Neural cell (in vitro differentiated cells): ENCODE measurements around the gene MISP. TPM values are rescaled to one million over a fixed set of nuclear protein-coding genes. Genes with fewer than 3 reads are reported as not detected.

Source experiments
- H2AFZ ChIP-seq: fragments of 200-600, 300-800 bp; sonication (generic), shearing (Covaris generic); 2 replicates; pipeline ENCODE4 v1.6.0; 2014; ENCODE audit warnings: low read depth, mild to moderate bottlenecking, antibody characterized with exemption, low read length, moderate library complexity
- H3F3A ChIP-seq: fragments of 200-600 bp; shearing (Covaris generic); 2 replicates; pipeline ENCODE4 v1.6.1; 2016; ENCODE audit warnings: mild to moderate bottlenecking, moderate library complexity, mixed read lengths, antibody characterized with exemption, low read length; ENCODE audit not compliant: insufficient read depth, poor library complexity, severe bottlenecking
- H3K27ac ChIP-seq: fragments of 200-600, 300-800 bp; sonication (generic), shearing (Covaris generic); 2 replicates; pipeline ENCODE4 v1.5.1; 2014; ENCODE audit warnings: mild to moderate bottlenecking, low read length, moderate library complexity
- H3K27me3 ChIP-seq: fragments of 300-800, 200-600 bp; sonication (generic), shearing (Covaris generic); 2 replicates; pipeline ENCODE4 v1.6.0; 2014; ENCODE audit warnings: mild to moderate bottlenecking, low read depth, low read length, moderate library complexity; ENCODE audit not compliant: insufficient read depth
- H3K36me3 ChIP-seq: fragments of 300-800, 200-600 bp; sonication (generic), shearing (Covaris generic); 2 replicates; pipeline ENCODE4 v1.5.1; 2014; ENCODE audit warnings: mild to moderate bottlenecking, antibody characterized with exemption, low read length, moderate library complexity; ENCODE audit not compliant: insufficient read depth
- H3K4me2 ChIP-seq: fragments of 300-800, 200-600 bp; sonication (generic), shearing (Covaris generic); 2 replicates; pipeline ENCODE4 v1.6.0; 2014; ENCODE audit warnings: mild to moderate bottlenecking, low read length
- H3K4me3 ChIP-seq: fragments of 300-800, 200-600 bp; sonication (generic), shearing (Covaris generic); 2 replicates; pipeline ENCODE4 v1.5.1; 2014; ENCODE audit warnings: mild to moderate bottlenecking, low read length, moderate library complexity
- H3K79me2 ChIP-seq: fragments of 200-600 bp; shearing (Covaris generic); replicated peaks from 2 replicates; pipeline ENCODE4 v1.6.0; 2014; ENCODE audit warnings: mild to moderate bottlenecking, low read length, moderate library complexity; ENCODE audit not compliant: insufficient read depth
- H3K9ac ChIP-seq: fragments of 300-800, 200-600 bp; sonication (generic), shearing (Covaris generic); 2 replicates; pipeline ENCODE4 v1.6.1; 2016; ENCODE audit warnings: mild to moderate bottlenecking, low read length, mixed read lengths
- H3K9me2 ChIP-seq: fragments of 200-600 bp; shearing (Covaris generic); 2 replicates; pipeline ENCODE4 v1.6.1; 2016; ENCODE audit warnings: mild to moderate bottlenecking, low read length, mixed read lengths; ENCODE audit not compliant: insufficient read depth
- H3K9me3 ChIP-seq: fragments of 200-600, 300-800 bp; sonication (generic), shearing (Covaris generic); 2 replicates; pipeline ENCODE4 v1.6.1; 2016; ENCODE audit warnings: mild to moderate bottlenecking, mixed run types, low read length, moderate library complexity, mixed read lengths
- H4K20me1 ChIP-seq: fragments of 200-600 bp; shearing (Covaris generic); 2 replicates; pipeline ENCODE4 v1.6.1; 2016; ENCODE audit warnings: mild to moderate bottlenecking, mixed run types; ENCODE audit not compliant: insufficient read depth
- CTCF ChIP-seq: fragments of 450-650 bp; IDR thresholded peaks from 2 replicates; pipeline ENCODE4 v1.5.1; 2014; ENCODE audit warnings: antibody characterized with exemption, mild to moderate bottlenecking, moderate library complexity; ENCODE audit not compliant: poor library complexity, severe bottlenecking
- EP300 ChIP-seq: fragments of 450-650 bp; conservative IDR thresholded peaks from 2 replicates; pipeline ENCODE4 v1.6.1; 2014; ENCODE audit warnings: antibody characterized with exemption, mild to moderate bottlenecking, moderate library complexity; ENCODE audit not compliant: poor library complexity, severe bottlenecking
- EZH2 ChIP-seq: fragments of 200-600, 300-800 bp; shearing (Covaris generic), sonication (generic); IDR thresholded peaks from 2 replicates; pipeline ENCODE4 v1.6.1; 2014; ENCODE audit warnings: antibody characterized with exemption, low read length, borderline replicate concordance, mild to moderate bottlenecking; ENCODE audit not compliant: insufficient read depth, poor library complexity, severe bottlenecking
- MXI1 ChIP-seq: fragments of 450-650 bp; conservative IDR thresholded peaks from 2 replicates; pipeline ENCODE4 v1.6.1; 2014; ENCODE audit warnings: antibody characterized with exemption, mild to moderate bottlenecking; ENCODE audit not compliant: poor library complexity, severe bottlenecking
- POLR2AphosphoS5 ChIP-seq: IDR thresholded peaks from 2 replicates; pipeline ENCODE4 v1.6.1; 2012
- polyA plus RNA-seq: library from polyadenylated mRNA; depleted of rRNA; stranded (reverse); fragments of >200 nt; gene quantifications from 2 replicates; pipeline ENCODE4 v1.2.3, GENCODE V29; 2014
- TF ChIP-seq, protein P1 (sequence below): IDR thresholded peaks from 2 replicates; pipeline ENCODE4 v1.6.1; 2012; ENCODE audit warnings: borderline replicate concordance

The MISP gene
- polyA plus RNA-seq, 1 donor from 2014 or later: 0.98 TPM

GRCh38 chr19:751501-752341, 809 bp downstream of the MISP start:
- Histone ChIP-seq H2AFZ (no peak overlapping the region), H3K27me3 (no peaks in the 10 kb centered on the region), H3K79me2 (no peaks in the 10 kb centered on the region), H3F3A (no peaks in the 10 kb centered on the region), H3K9ac (no peak overlapping the region), H3K4me2 (no peak overlapping the region), H3K9me3 (peaks cover 14% of the 10 kb centered on the region), H3K36me3 (peaks cover 11% of the 10 kb centered on the region), H4K20me1 (no peaks in the 10 kb centered on the region), H3K27ac (no peak overlapping the region), H3K4me3 (no peak overlapping the region), H3K9me2 (no peaks in the 10 kb centered on the region)
- TF ChIP-seq POLR2AphosphoS5: no peak
- no peak for TF ChIP-seq EP300
- no peak for TF ChIP-seq MXI1

GRCh38 chr19:752652-753517, 2.0 kb downstream of the MISP start:
- H3K9me2 ChIP-seq: no peaks in the 10 kb centered on the region
- H2AFZ ChIP-seq: no peak overlapping the region
- H3K27me3 ChIP-seq: no peaks in the 10 kb centered on the region
- H3K27ac ChIP-seq: no peak overlapping the region
- peaks cover 5% of the 10 kb centered on the region for H3K36me3 ChIP-seq
- H4K20me1 ChIP-seq: no peaks in the 10 kb centered on the region
- H3K4me3 ChIP-seq: no peak overlapping the region
- H3K9ac ChIP-seq: no peak overlapping the region
- H3K4me2 ChIP-seq: no peak overlapping the region
- TF ChIP-seq EP300: no peak
- TF ChIP-seq CTCF: no peak
- no peak for TF ChIP-seq EZH2
- TF ChIP-seq, protein P1, sequence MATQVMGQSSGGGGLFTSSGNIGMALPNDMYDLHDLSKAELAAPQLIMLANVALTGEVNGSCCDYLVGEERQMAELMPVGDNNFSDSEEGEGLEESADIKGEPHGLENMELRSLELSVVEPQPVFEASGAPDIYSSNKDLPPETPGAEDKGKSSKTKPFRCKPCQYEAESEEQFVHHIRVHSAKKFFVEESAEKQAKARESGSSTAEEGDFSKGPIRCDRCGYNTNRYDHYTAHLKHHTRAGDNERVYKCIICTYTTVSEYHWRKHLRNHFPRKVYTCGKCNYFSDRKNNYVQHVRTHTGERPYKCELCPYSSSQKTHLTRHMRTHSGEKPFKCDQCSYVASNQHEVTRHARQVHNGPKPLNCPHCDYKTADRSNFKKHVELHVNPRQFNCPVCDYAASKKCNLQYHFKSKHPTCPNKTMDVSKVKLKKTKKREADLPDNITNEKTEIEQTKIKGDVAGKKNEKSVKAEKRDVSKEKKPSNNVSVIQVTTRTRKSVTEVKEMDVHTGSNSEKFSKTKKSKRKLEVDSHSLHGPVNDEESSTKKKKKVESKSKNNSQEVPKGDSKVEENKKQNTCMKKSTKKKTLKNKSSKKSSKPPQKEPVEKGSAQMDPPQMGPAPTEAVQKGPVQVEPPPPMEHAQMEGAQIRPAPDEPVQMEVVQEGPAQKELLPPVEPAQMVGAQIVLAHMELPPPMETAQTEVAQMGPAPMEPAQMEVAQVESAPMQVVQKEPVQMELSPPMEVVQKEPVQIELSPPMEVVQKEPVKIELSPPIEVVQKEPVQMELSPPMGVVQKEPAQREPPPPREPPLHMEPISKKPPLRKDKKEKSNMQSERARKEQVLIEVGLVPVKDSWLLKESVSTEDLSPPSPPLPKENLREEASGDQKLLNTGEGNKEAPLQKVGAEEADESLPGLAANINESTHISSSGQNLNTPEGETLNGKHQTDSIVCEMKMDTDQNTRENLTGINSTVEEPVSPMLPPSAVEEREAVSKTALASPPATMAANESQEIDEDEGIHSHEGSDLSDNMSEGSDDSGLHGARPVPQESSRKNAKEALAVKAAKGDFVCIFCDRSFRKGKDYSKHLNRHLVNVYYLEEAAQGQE: no peak
- TF ChIP-seq POLR2AphosphoS5: no peak
- no peaks in the 10 kb centered on the region for H3F3A ChIP-seq
- peaks cover 3% of the 10 kb centered on the region for H3K9me3 ChIP-seq
- H3K79me2 ChIP-seq: no peaks in the 10 kb centered on the region
